Fibroblast of lung (primary cell): ENCODE measurements around the gene NUP93. TPM values are rescaled to one million over a fixed set of nuclear protein-coding genes. Genes with fewer than 3 reads are reported as not detected.

Experiments used
- DNase-seq, 2 donors: peaks; one replicate each; pipeline versions ENCODE4 v3.0.0 to v3.0.0-alpha.2; 2010; ENCODE audit warnings: low read depth in 2 of 2
- H2AFZ ChIP-seq: 2 replicates; pipeline ENCODE4 v1.5.1; 2012; ENCODE audit warnings: low read length, control low read depth, inconsistent platforms
- H3K27ac ChIP-seq: 2 replicates; pipeline ENCODE4 v1.5.1; 2011; ENCODE audit warnings: low read length, control low read depth; ENCODE audit not compliant: insufficient read depth
- H3K27me3 ChIP-seq: 2 replicates; pipeline ENCODE4 v1.5.1; 2011; ENCODE audit warnings: mild to moderate bottlenecking, low read length; ENCODE audit not compliant: control insufficient read depth, insufficient read depth
- H3K36me3 ChIP-seq: 2 replicates; pipeline ENCODE4 v1.5.1; 2011; ENCODE audit warnings: low read length; ENCODE audit not compliant: control insufficient read depth, insufficient read depth
- H3K4me1 ChIP-seq: 2 replicates; pipeline ENCODE4 v1.5.1; 2011; ENCODE audit warnings: low read length; ENCODE audit not compliant: control insufficient read depth, insufficient read depth; ENCODE audit errors: extremely low read depth
- H3K4me2 ChIP-seq: 2 replicates; pipeline ENCODE4 v1.5.1; 2011; ENCODE audit warnings: low read length, control low read depth; ENCODE audit not compliant: insufficient read depth; ENCODE audit errors: extremely low read depth
- H3K4me3 ChIP-seq, 4 experiments: fragments of 200-600 bp in 1 of 4; sonication (generic) in 1 of 4; replicated peaks in 1 of 4; 2 replicates each; pipeline ENCODE4 v1.5.1; 2011 to 2016; ENCODE audit warnings: low read length in 4 of 4, low read depth in 3 of 4, mild to moderate bottlenecking in 3 of 4, control low read depth in 2 of 4, inconsistent platforms in 1 of 4, mixed read lengths in 1 of 4; ENCODE audit not compliant: insufficient read depth in 1 of 4; ENCODE audit errors: control extremely low read depth in 1 of 4
- H3K79me2 ChIP-seq: 2 replicates; pipeline ENCODE4 v1.5.1; 2012; ENCODE audit warnings: mild to moderate bottlenecking, low read length, inconsistent platforms; ENCODE audit not compliant: control insufficient read depth, insufficient read depth
- H3K9ac ChIP-seq: 2 replicates; pipeline ENCODE4 v1.5.1; 2011; ENCODE audit warnings: mild to moderate bottlenecking, low read length, control low read depth; ENCODE audit not compliant: insufficient read depth
- H3K9me3 ChIP-seq: 2 replicates; pipeline ENCODE4 v1.5.1; 2012; ENCODE audit warnings: low read depth, low read length; ENCODE audit not compliant: control insufficient read depth, insufficient read depth
- H4K20me1 ChIP-seq: 2 replicates; pipeline ENCODE4 v1.5.1; 2011; ENCODE audit warnings: low read length; ENCODE audit not compliant: control insufficient read depth, insufficient read depth; ENCODE audit errors: extremely low read depth
- EZH2 ChIP-seq: IDR thresholded peaks from 2 replicates; pipeline ENCODE4 v1.5.1; 2012; ENCODE audit warnings: low read length, control low read depth, mild to moderate bottlenecking; ENCODE audit errors: missing control alignments
- polyA plus RNA-seq, 2 donors: library from polyadenylated mRNA; depleted of rRNA in 1 of 2; stranded (reverse) in 1 of 2; unstranded in 1 of 2; fragments of >200 nt; gene quantifications; 2 replicates each; pipeline ENCODE4 v1.2.1, GENCODE V29; 2011 to 2012; ENCODE audit warnings: missing spikeins in 1 of 2
- total RNA-seq: library from RNA; depleted of rRNA; stranded (reverse); fragments of >200 nt; gene quantifications from 2 replicates; pipeline ENCODE4 v1.2.1, GENCODE V29; 2014
- TF ChIP-seq, protein P1 (sequence below), 2 donors: IDR thresholded peaks in 1 of 2; conservative IDR thresholded peaks in 1 of 2; 1 replicate in 1 of 2; 2 replicates in 1 of 2; pipeline ENCODE4 v1.5.1; 2011 to 2012; ENCODE audit warnings: low read length in 2 of 2, control low read depth in 1 of 2, inconsistent platforms in 1 of 2, low read depth in 1 of 2, mild to moderate bottlenecking in 1 of 2

The NUP93 gene
- total and polyA plus RNA-seq, 2 donors (not counting 1 experiment from before 2014, with no cell fraction given), result 37.6 to 42.9 TPM

DNA sequence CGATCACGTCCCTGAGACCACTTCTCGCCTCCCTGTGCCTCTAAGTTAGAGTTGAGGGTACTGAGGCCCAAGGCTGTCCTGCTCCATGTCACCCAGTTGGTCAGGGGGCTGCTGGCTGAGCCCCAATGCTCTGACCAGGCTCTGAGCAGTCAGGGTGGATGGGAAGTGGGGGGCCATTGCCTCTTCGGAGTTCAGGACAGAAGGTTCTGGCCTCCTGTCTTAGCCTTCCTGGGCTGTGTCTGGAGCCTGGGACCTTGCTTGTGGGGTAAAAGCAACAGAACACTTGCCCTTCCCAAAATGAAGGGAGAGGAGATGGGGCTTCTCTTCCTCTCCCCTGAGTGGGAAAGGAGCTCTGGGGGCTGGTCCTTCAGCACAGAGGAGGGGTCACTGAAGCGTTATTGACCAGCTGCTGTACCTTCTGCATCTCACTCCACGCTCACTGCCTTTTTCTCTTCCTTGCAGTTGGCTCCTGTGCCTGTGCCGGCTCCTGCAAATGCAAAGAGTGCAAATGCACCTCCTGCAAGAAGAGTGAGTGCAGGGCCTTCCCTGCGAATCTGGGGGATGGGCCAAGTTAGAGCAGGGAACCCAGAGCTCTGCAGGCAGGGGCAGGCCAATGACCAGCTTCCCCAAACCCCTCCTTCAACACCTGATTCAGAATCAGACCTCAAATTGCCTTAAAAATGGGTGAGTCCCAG is 47.1 kb upstream of the NUP93 start:
- H3K9ac ChIP-seq, result peak overlapping the region; percentile 35
- no peaks in the 10 kb centered on the region for H3K36me3 ChIP-seq
- H4K20me1 ChIP-seq, result no peaks in the 10 kb centered on the region
- H3K79me2 ChIP-seq, result no peaks in the 10 kb centered on the region
- H3K4me1 ChIP-seq, result peaks cover 4% of the 10 kb centered on the region
- H3K27ac ChIP-seq, result peak overlapping the region; percentile 54
- no peaks in the 10 kb centered on the region for H3K27me3 ChIP-seq
- peak overlapping the region; percentile 82 for H2AFZ ChIP-seq
- peak overlapping the region; percentile 70 to 87 (median 72) for H3K4me3 ChIP-seq
- peak overlapping the region; percentile 95 for H3K4me2 ChIP-seq
- H3K9me3 ChIP-seq, result no peaks in the 10 kb centered on the region
- no peak for DNase-seq
- TF ChIP-seq, protein P1, sequence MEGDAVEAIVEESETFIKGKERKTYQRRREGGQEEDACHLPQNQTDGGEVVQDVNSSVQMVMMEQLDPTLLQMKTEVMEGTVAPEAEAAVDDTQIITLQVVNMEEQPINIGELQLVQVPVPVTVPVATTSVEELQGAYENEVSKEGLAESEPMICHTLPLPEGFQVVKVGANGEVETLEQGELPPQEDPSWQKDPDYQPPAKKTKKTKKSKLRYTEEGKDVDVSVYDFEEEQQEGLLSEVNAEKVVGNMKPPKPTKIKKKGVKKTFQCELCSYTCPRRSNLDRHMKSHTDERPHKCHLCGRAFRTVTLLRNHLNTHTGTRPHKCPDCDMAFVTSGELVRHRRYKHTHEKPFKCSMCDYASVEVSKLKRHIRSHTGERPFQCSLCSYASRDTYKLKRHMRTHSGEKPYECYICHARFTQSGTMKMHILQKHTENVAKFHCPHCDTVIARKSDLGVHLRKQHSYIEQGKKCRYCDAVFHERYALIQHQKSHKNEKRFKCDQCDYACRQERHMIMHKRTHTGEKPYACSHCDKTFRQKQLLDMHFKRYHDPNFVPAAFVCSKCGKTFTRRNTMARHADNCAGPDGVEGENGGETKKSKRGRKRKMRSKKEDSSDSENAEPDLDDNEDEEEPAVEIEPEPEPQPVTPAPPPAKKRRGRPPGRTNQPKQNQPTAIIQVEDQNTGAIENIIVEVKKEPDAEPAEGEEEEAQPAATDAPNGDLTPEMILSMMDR (conservative IDR thresholded peaks at IDR 0.05 in 1 of 2, IDR thresholded peaks at IDR 0.05 in 1 of 2; ENCODE audit: low read depth in 1 of 2, low read length in 2 of 2), result no peak
- TF ChIP-seq EZH2, result no peak

DNA sequence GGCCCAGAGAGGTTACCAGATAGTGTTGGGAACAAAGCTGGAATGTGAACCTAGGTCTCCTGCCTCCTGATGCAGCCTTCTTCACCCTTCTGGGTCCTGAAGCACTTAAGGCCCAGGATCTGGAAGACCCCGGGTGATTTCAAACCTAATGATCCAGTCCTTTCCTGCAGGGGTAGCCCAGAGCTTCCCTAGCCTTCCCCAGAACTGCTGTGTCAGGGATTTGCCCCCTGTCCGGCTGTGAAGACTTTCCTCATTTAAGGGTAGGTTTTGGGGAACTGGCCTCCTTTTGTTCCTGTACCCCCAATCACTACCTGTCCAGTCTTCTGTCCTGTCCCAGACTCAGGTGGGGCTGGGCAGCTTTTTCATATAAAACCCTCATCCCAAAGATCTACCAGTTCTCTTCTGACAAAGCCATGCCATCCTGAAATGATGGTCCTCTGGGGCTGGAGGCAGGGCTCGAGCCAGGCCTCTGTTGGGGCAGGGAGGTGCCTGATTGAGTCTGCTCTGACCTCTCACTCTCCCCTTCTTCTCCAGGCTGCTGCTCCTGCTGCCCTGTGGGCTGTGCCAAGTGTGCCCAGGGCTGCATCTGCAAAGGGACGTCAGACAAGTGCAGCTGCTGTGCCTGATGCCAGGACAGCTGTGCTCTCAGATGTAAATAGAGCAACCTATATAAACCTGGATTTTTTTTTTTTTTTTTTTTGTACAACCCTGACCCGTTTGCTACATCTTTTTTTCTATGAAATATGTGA is 46.3 kb upstream of the NUP93 start:
- H3K9ac ChIP-seq, result no peak overlapping the region
- no peaks in the 10 kb centered on the region for H3K9me3 ChIP-seq
- peak overlapping the region; percentile 95 for H3K4me2 ChIP-seq
- peak overlapping the region in 2 of 4 experiments; percentile 70 to 87 for H3K4me3 ChIP-seq
- TF ChIP-seq, protein P1 (conservative IDR thresholded peaks at IDR 0.05 in 1 of 2, IDR thresholded peaks at IDR 0.05 in 1 of 2; ENCODE audit: low read depth in 1 of 2, low read length in 2 of 2), result no peak
- no peak for TF ChIP-seq EZH2
- no peak for DNase-seq
- no peaks in the 10 kb centered on the region for H3K36me3 ChIP-seq
- H3K27me3 ChIP-seq, result no peaks in the 10 kb centered on the region
- H3K4me1 ChIP-seq, result peaks cover 4% of the 10 kb centered on the region
- no peak overlapping the region for H3K27ac ChIP-seq
- no peak overlapping the region for H2AFZ ChIP-seq
- H3K79me2 ChIP-seq, result no peaks in the 10 kb centered on the region
- H4K20me1 ChIP-seq, result no peaks in the 10 kb centered on the region

DNA sequence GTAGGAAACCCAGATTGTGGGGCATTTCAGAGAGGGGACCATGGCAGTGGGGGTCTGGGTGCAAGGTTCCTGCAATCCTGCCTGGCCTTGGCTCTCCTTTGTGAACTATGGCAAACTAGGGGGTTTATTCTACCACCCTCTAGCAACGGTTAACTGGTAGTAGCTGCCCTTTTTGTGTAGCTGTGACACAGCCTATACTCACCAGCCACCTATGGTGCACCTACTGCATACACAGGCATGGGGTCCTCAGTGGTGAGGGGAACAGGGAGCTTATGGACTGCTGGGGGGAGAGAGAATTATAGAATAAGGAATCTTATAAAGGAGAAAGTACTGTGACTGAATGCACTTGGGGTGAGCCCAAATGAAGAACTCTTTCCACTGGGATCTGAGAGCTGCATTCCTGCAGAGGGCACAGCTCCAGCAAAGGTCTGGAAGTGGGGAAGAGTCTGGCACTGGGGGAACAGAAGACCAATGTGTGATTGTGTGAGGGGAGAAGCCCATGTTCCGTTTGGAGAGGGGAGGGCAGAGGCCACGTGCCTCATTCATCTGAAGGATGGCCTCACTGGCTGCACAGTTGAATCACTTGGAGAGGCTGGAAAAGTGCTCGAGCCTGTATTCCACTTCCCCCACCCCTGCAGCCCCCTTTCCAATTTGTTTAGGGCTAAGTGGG is 45.5 kb upstream of the NUP93 start:
- H3K9me3 ChIP-seq, result no peaks in the 10 kb centered on the region
- H3K36me3 ChIP-seq, result no peaks in the 10 kb centered on the region
- no peaks in the 10 kb centered on the region for H3K27me3 ChIP-seq
- H3K4me3 ChIP-seq, result no peak overlapping the region
- DNase-seq, result no peak
- H3K9ac ChIP-seq, result no peak overlapping the region
- TF ChIP-seq EZH2, result no peak
- TF ChIP-seq, protein P1 (conservative IDR thresholded peaks at IDR 0.05 in 1 of 2, IDR thresholded peaks at IDR 0.05 in 1 of 2; ENCODE audit: low read depth in 1 of 2, low read length in 2 of 2), result no peak
- H3K27ac ChIP-seq, result no peak overlapping the region
- H4K20me1 ChIP-seq, result no peaks in the 10 kb centered on the region
- H2AFZ ChIP-seq, result no peak overlapping the region
- H3K79me2 ChIP-seq, result no peaks in the 10 kb centered on the region
- peaks cover 4% of the 10 kb centered on the region for H3K4me1 ChIP-seq
- no peak overlapping the region for H3K4me2 ChIP-seq
